HG02870 (cell line): Measurements from ENCODE around the gene RAB1B.
A peak's percentile ranks its signal among the peaks of the same experiment; 100 is the strongest.
"Not testable (repeated sequence)": the region's sequence is repeated elsewhere in the genome, so short reads cannot be mapped to it uniquely, and the experiment has no call there.

Experiments
- ATAC-seq: cut with Tn5 transposase; IDR thresholded peaks from one replicate; pipeline ENCODE4 v1.9.1; 2021; ENCODE audit warnings: mild to moderate bottlenecking, moderate library complexity; ENCODE audit not compliant: unreplicated experiment

Gene RAB1B

GRCh38 chr11:66266378-66267038 is 1.9 kb upstream of the RAB1B start:
- no peak for ATAC-seq

- ATAC-seq = no peak
These were observed 1.4 kb upstream of the RAB1B start for GRCh38 chr11:66267039-66267378.

GRCh38 chr11:66267379-66268243 is 828 bp upstream of the RAB1B start:
- peak; percentile 42 for ATAC-seq

GRCh38 chr11:66268952-66269905 is 790 bp downstream of the RAB1B start:
- ATAC-seq = no peak

GRCh38 chr11:66271816-66272215 is 3.4 kb downstream of the RAB1B start:
- ATAC-seq = no peak

GRCh38 chr11:66272596-66272995 is 4.2 kb downstream of the RAB1B start:
- no peak for ATAC-seq

- ATAC-seq = no peak
These were observed 5.8 kb downstream of the RAB1B start for GRCh38 chr11:66274219-66274618.

- ATAC-seq = no peak
These were observed 7.0 kb downstream of the RAB1B start for GRCh38 chr11:66275396-66275795.

GRCh38 chr11:66275984-66276612 is 7.7 kb downstream of the RAB1B start:
- ATAC-seq = no peak

GRCh38 chr11:66276619-66277018 is 8.2 kb downstream of the RAB1B start:
- ATAC-seq = not testable (repeated sequence)

- ATAC-seq = not testable (repeated sequence)
These were observed 8.6 kb downstream of the RAB1B start for GRCh38 chr11:66277064-66277463.

GRCh38 chr11:66277471-66278362 is 9.3 kb downstream of the RAB1B start, which contains the start of gene CNIH2:
CNIH2 (plus strand) TSS chr11:66278175; CDS start chr11:66278457, 282 bp downstream.
- ATAC-seq = no peak

GRCh38 chr11:66278363-66279091 is 10.1 kb downstream of the RAB1B start:
- no peak for ATAC-seq

- no peak for ATAC-seq
These were observed 10.8 kb downstream of the RAB1B start for GRCh38 chr11:66279092-66279734.

GRCh38 chr11:66280428-66280827 is 12.0 kb downstream of the RAB1B start:
- no peak for ATAC-seq

- no peak for ATAC-seq
These were observed 12.6 kb downstream of the RAB1B start for GRCh38 chr11:66281001-66281400.

GRCh38 chr11:66281776-66282467 is 13.5 kb downstream of the RAB1B start:
- no peak for ATAC-seq
